Placental epithelial cell (primary cell): ENCODE data around the gene RNU5B-1. TPM values are rescaled to one million over a fixed set of nuclear protein-coding genes. Genes with fewer than 3 reads are reported as not detected.

ENCODE experiments used
- small RNA-seq: library from RNA; depleted of rRNA; stranded (forward); fragments of <200 nt; gene quantifications from one replicate; pipeline ENCODE3, GENCODE V24; 2012
- total RNA-seq: library from RNA; depleted of rRNA; stranded (reverse); fragments of >200 nt; gene quantifications from 2 replicates; pipeline ENCODE4 v1.2.3, GENCODE V29; 2012

Gene RNU5B-1
- total RNA-seq, result not detected in 2 replicates

DNA sequence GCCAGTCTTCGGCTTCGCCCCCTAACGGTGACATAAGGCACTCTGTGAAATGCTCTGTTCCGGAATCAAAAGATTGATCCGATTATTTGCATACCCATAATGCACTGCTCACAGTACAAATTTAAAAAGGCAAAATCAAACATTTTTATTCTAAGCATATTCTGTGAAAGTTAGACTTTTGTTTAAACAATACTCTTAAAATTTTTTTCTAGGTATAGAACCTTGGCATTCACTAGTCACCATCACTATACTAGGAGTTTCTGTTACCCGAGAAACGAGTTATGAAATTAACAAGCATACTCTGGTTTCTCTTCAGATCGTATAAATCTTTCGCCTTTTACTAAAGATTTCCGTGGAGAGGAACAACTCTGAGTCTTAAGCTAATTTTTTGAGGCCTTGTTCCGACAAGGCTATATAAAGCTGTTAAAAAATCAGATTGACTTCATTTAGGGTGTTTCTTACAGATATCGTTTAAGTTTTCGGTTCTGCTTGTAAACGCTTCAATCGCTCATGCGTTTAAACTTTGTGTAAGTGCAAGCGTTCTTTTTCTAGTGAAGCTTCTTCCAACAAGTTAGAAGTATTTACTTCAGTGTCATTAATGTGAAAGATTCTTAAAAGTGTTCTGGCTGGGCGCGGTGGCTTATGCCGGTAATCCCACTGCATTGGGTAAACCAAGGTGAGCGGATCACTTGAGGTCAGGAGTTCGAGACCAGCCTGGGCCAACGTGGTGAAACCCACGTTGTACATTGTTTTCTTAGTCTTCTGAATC lies at the start of gene RNU5B-1:
Gene RNU5B-1, plus strand, starts transcription at position 297 of the 769 bp plus-strand sequence.

DNA sequence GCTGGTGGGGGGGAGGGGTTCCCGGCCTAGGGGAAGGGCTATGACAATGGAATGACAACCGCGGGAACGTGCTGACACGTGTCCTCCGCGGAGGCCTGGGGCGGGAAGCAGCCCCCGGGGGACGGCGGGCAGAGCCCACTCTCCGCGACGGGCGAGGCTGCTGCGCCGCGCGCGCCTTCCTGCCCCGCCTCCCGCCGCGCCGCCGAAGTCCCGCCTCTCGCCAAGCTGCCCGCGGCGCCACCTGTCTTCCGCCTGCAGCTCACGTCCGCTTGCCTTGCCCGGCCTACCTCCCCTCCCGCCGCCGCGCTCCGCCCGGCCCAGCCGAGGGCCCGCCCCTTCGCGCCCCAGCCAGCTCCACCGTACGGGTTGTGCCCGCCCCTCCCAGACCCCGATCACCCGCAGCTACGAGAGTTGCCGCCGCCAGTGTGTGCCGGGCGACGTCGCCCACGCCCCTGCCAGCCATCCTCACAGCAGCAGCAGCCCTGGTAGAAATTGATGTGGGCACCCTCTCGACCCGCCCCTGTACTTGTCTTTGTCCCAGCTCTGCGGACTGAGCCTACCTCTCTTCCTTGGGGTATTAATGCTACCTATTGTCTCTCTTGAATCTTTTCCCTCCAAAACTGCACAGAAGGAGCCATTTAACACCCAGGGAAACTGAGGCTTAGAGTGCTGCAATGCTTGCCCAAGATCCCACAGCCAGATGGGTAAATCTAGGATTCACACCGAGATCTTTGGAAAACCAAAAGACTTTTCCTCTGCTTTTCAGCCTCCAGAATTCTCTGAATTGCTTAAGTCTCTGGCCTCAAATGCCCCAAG lies 17.6 kb upstream of the RNU5B-1 start, which contains the start of gene PARP16:
Gene PARP16, minus strand, starts transcription at position 180 of the 816 bp plus-strand sequence. CDS start 457 bp downstream, outside the sequence.

Small RNAs within 50 kb of the gene (small RNA-seq; reads per million reads assigned to genes)
- gene RNU5A-1 (517 reads per million, percentile 99 among the genes with 10 or more reads in this experiment), gene RNU5B-1 (582 reads per million, percentile 99 among the genes with 10 or more reads in this experiment), gene SNORA24B (59.8 reads per million, percentile 98 among the genes with 10 or more reads in this experiment)

Other genes with a start within 250 kb of the RNU5B-1 start
- not detected in 2 replicates for gene RASL12, start 236.7 kb upstream of the RNU5B-1 start, total RNA-seq
- not detected in 2 replicates for gene KBTBD13, start 227.9 kb upstream of the RNU5B-1 start, total RNA-seq
- 2.1 and 4.3 TPM in 2 replicates for gene UBAP1L, start 189.5 kb upstream of the RNU5B-1 start, total RNA-seq
- gene PDCD7, start 170.9 kb upstream of the RNU5B-1 start, total RNA-seq, result 18.3 and 18.5 TPM in 2 replicates
- 26.3 and 31.9 TPM in 2 replicates for gene CLPX, start 119.3 kb upstream of the RNU5B-1 start, total RNA-seq
- gene CILP, start 93.2 kb upstream of the RNU5B-1 start, total RNA-seq, result under 0.01 TPM in 2 replicates
- 6.9 and 9.4 TPM in 2 replicates for gene PARP16, start 17.8 kb upstream of the RNU5B-1 start, total RNA-seq
- not detected in 2 replicates for gene RNU5A-1, start 8.6 kb upstream of the RNU5B-1 start, total RNA-seq
- 0.33 and 7.1 TPM in 2 replicates for gene IGDCC3, start 73.3 kb downstream of the RNU5B-1 start, total RNA-seq
- 1.8 and 8.2 TPM in 2 replicates for gene IGDCC4, start 118.3 kb downstream of the RNU5B-1 start, total RNA-seq
- gene DPP8, start 213.0 kb downstream of the RNU5B-1 start, total RNA-seq, result 36.5 and 41.9 TPM in 2 replicates
- gene HACD3, start 225.8 kb downstream of the RNU5B-1 start, total RNA-seq, result 78.5 and 110 TPM in 2 replicates